RWPE2 (cell line): ENCODE data around the gene C21orf91.

Experiments used
- ATAC-seq: fragments of 200-7000 bp; cut with Tn5 transposase; 3 replicates; pipeline ENCODE4 v1.9.1; 2021; ENCODE audit warnings: low read depth
- DNase-seq: peaks from one replicate; pipeline ENCODE4 v3.0.0-alpha.2; 2020; ENCODE audit warnings: low spot score
- H3K27ac ChIP-seq: fragments of 450-650 bp; 2 replicates; pipeline ENCODE4 v1.5.1; 2017; ENCODE audit warnings: mild to moderate bottlenecking; ENCODE audit not compliant: poor library complexity, severe bottlenecking
- H3K27me3 ChIP-seq: fragments of 250-450 bp; sonication (Bioruptor Pico); 2 replicates; pipeline ENCODE4 v1.5.1; 2021; ENCODE audit warnings: mild to moderate bottlenecking, moderate library complexity; ENCODE audit not compliant: insufficient read depth, poor library complexity, severe bottlenecking
- H3K36me3 ChIP-seq: fragments of 250-450 bp; sonication (Bioruptor Pico); 2 replicates; pipeline ENCODE4 v1.5.1; 2020; ENCODE audit warnings: low read depth, mild to moderate bottlenecking, moderate library complexity
- H3K4me1 ChIP-seq: fragments of 250-450 bp; sonication (Bioruptor Pico); 2 replicates; pipeline ENCODE4 v1.5.1; 2021; ENCODE audit warnings: mild to moderate bottlenecking, moderate library complexity; ENCODE audit not compliant: insufficient read depth, poor library complexity, severe bottlenecking
- H3K4me3 ChIP-seq: fragments of 250-450 bp; sonication (Bioruptor Pico); 2 replicates; pipeline ENCODE4 v1.5.1; 2021; ENCODE audit warnings: mild to moderate bottlenecking, moderate library complexity; ENCODE audit not compliant: severe bottlenecking
- H3K9me3 ChIP-seq: fragments of 250-450 bp; sonication (Bioruptor Pico); 2 replicates; pipeline ENCODE4 v1.5.1; 2021; ENCODE audit warnings: mild to moderate bottlenecking, moderate library complexity; ENCODE audit not compliant: severe bottlenecking
- CTCF ChIP-seq: fragments of 450-650 bp; IDR thresholded peaks from one replicate; pipeline ENCODE4 v1.5.1; 2017; ENCODE audit warnings: mild to moderate bottlenecking, moderate library complexity; ENCODE audit not compliant: poor library complexity, severe bottlenecking

Gene C21orf91

GRCh38 chr21:17829472-17829871, 10.3 kb upstream of the C21orf91 start:
- H3K27me3 ChIP-seq: no peaks in the 10 kb centered on the region
- H3K27ac ChIP-seq: no peak overlapping the region
- H3K9me3 ChIP-seq: no peaks in the 10 kb centered on the region
- ATAC-seq: peak; percentile 73; the same call in 2 of the 3 replicates
- no peak for DNase-seq
- TF ChIP-seq CTCF: no peak
- H3K36me3 ChIP-seq: no peaks in the 10 kb centered on the region
- no peaks in the 10 kb centered on the region for H3K4me1 ChIP-seq
- no peak overlapping the region for H3K4me3 ChIP-seq

- Histone ChIP-seq H3K27ac (peak overlapping the region; percentile 4), H3K36me3 (no peaks in the 10 kb centered on the region), H3K27me3 (no peaks in the 10 kb centered on the region), H3K4me1 (no peaks in the 10 kb centered on the region), H3K4me3 (no peak overlapping the region), H3K9me3 (no peaks in the 10 kb centered on the region)
- TF ChIP-seq CTCF: no peak
- DNase-seq: no peak
- ATAC-seq: peak; percentile 31; the same call in 1 of the 3 replicates
These were observed 9.1 kb upstream of the C21orf91 start for GRCh38 chr21:17828223-17828622.

GRCh38 chr21:17823846-17824245, 4.7 kb upstream of the C21orf91 start:
- Histone ChIP-seq H3K36me3 (no peaks in the 10 kb centered on the region), H3K27me3 (no peaks in the 10 kb centered on the region), H3K4me1 (no peaks in the 10 kb centered on the region), H3K27ac (no peak overlapping the region), H3K4me3 (no peak overlapping the region), H3K9me3 (no peaks in the 10 kb centered on the region)
- TF ChIP-seq CTCF: no peak
- ATAC-seq (no peak), DNase-seq (no peak)

GRCh38 chr21:17821121-17821520, 2.0 kb upstream of the C21orf91 start:
- DNase-seq (no peak), ATAC-seq (no peak)
- Histone ChIP-seq H3K4me3 (no peak overlapping the region), H3K4me1 (peaks cover 11% of the 10 kb centered on the region), H3K9me3 (no peaks in the 10 kb centered on the region), H3K27ac (no peak overlapping the region), H3K36me3 (peaks cover 11% of the 10 kb centered on the region), H3K27me3 (no peaks in the 10 kb centered on the region)
- TF ChIP-seq CTCF: no peak

- Histone ChIP-seq H3K27ac (peak overlapping the region; percentile 45), H3K9me3 (no peaks in the 10 kb centered on the region), H3K4me1 (peaks cover 11% of the 10 kb centered on the region), H3K27me3 (no peaks in the 10 kb centered on the region), H3K4me3 (peak overlapping the region; percentile 74), H3K36me3 (peaks cover 23% of the 10 kb centered on the region)
- DNase-seq (no peak), ATAC-seq (peak; percentile 20; the same call in 2 of the 3 replicates)
- TF ChIP-seq CTCF: no peak
These were observed 697 bp upstream of the C21orf91 start for GRCh38 chr21:17819877-17820229.
